Measurements from ENCODE around the gene APOC1. TPM values are rescaled to one million over a fixed set of nuclear protein-coding genes. Genes with fewer than 3 reads are reported as not detected.
A peak's percentile ranks its signal among the peaks of the same experiment; 100 is the strongest.

The APOC1 gene
- total RNA-seq, 1 experiment from 2014 or later, result 86.5 TPM

DNA sequence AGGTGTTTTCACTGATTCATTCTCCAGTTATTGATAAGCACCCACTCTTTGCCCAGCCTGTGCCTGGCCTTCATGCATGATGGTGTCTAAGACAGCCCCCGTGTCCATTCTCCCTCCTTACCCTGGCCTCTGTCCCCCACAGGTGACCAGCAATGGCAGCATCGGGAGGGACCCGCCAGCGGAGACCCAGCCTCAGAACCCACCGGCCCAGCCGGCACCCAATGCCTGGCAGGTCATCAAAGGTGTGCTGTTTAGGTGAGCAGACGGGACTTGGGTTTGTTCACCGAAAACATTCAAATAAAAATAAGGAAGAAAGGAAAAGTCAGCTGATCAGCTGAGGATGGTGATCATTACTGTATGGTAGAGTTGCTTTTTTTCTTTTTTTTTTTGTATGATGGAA, 47.4 kb downstream of the APOC1 start:
- POLR2A ChIA-PET, result no interaction called here
- ATAC-seq (no peak), DNase-seq (ENCODE audit: low spot score) (no peak)
- H3K27me3 Mint-ChIP-seq (ENCODE audit: low read depth), result no peaks in the 10 kb centered on the region
- no peak overlapping the region for H3K4me3 Mint-ChIP-seq
- CTCF ChIA-PET, result interaction anchor here (1.1 to 2.3 kb wide), 2 partner anchors 27 to 51 kb away, joined by 4 to 6 read pairs; no protein-coding TSS in a partner anchor
- no peaks in the 10 kb centered on the region for H3K9me3 Mint-ChIP-seq
- peaks cover 27% of the 10 kb centered on the region for H3K36me3 Mint-ChIP-seq
- TF ChIP-seq HMGA2 (CRISPR knock-in tag; IDR thresholded peaks at IDR 0.05) (no peak), MXD4 (CRISPR knock-in tag; IDR thresholded peaks at IDR 0.05; ENCODE audit: borderline replicate concordance) (no peak), NFE2L1 (CRISPR knock-in tag; IDR thresholded peaks at IDR 0.05) (no peak), FOXK1 (CRISPR knock-in tag; IDR thresholded peaks at IDR 0.05) (no peak), NFYB (CRISPR knock-in tag; conservative IDR thresholded peaks at IDR 0.05; ENCODE audit: low read depth) (no peak), MYBL2 (CRISPR knock-in tag; IDR thresholded peaks at IDR 0.05) (no peak), ZNF263 (CRISPR knock-in tag; IDR thresholded peaks at IDR 0.05; ENCODE audit: low read depth) (no peak), ZNF671 (CRISPR knock-in tag; IDR thresholded peaks at IDR 0.05) (no peak), CREM (CRISPR knock-in tag; IDR thresholded peaks at IDR 0.05) (no peak), ESRRA (CRISPR knock-in tag; IDR thresholded peaks at IDR 0.05; ENCODE audit: borderline replicate concordance) (no peak), NR3C1 (CRISPR knock-in tag; conservative IDR thresholded peaks at IDR 0.05; ENCODE audit: low read depth) (no peak), ZNF396 (CRISPR knock-in tag; IDR thresholded peaks at IDR 0.05; ENCODE audit: borderline replicate concordance) (no peak), CBFB (CRISPR knock-in tag; IDR thresholded peaks at IDR 0.05; ENCODE audit: low read depth) (no peak), ZNF317 (CRISPR knock-in tag; IDR thresholded peaks at IDR 0.05; ENCODE audit: borderline replicate concordance, low read depth) (no peak)
- TF ChIP-seq, protein P1, sequence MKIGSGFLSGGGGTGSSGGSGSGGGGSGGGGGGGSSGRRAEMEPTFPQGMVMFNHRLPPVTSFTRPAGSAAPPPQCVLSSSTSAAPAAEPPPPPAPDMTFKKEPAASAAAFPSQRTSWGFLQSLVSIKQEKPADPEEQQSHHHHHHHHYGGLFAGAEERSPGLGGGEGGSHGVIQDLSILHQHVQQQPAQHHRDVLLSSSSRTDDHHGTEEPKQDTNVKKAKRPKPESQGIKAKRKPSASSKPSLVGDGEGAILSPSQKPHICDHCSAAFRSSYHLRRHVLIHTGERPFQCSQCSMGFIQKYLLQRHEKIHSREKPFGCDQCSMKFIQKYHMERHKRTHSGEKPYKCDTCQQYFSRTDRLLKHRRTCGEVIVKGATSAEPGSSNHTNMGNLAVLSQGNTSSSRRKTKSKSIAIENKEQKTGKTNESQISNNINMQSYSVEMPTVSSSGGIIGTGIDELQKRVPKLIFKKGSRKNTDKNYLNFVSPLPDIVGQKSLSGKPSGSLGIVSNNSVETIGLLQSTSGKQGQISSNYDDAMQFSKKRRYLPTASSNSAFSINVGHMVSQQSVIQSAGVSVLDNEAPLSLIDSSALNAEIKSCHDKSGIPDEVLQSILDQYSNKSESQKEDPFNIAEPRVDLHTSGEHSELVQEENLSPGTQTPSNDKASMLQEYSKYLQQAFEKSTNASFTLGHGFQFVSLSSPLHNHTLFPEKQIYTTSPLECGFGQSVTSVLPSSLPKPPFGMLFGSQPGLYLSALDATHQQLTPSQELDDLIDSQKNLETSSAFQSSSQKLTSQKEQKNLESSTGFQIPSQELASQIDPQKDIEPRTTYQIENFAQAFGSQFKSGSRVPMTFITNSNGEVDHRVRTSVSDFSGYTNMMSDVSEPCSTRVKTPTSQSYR (CRISPR knock-in tag; IDR thresholded peaks at IDR 0.05), result no peak
- TF ChIP-seq, protein P2, sequence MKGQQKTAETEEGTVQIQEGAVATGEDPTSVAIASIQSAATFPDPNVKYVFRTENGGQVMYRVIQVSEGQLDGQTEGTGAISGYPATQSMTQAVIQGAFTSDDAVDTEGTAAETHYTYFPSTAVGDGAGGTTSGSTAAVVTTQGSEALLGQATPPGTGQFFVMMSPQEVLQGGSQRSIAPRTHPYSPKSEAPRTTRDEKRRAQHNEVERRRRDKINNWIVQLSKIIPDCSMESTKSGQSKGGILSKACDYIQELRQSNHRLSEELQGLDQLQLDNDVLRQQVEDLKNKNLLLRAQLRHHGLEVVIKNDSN (CRISPR knock-in tag; IDR thresholded peaks at IDR 0.05), result no peak
- TF ChIP-seq, protein P3, sequence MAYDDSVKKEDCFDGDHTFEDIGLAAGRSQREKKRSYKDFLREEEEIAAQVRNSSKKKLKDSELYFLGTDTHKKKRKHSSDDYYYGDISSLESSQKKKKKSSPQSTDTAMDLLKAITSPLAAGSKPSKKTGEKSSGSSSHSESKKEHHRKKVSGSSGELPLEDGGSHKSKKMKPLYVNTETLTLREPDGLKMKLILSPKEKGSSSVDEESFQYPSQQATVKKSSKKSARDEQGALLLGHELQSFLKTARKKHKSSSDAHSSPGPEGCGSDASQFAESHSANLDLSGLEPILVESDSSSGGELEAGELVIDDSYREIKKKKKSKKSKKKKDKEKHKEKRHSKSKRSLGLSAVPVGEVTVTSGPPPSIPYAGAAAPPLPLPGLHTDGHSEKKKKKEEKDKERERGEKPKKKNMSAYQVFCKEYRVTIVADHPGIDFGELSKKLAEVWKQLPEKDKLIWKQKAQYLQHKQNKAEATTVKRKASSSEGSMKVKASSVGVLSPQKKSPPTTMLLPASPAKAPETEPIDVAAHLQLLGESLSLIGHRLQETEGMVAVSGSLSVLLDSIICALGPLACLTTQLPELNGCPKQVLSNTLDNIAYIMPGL (CRISPR knock-in tag; IDR thresholded peaks at IDR 0.05), result no peak
- TF ChIP-seq, protein P4, sequence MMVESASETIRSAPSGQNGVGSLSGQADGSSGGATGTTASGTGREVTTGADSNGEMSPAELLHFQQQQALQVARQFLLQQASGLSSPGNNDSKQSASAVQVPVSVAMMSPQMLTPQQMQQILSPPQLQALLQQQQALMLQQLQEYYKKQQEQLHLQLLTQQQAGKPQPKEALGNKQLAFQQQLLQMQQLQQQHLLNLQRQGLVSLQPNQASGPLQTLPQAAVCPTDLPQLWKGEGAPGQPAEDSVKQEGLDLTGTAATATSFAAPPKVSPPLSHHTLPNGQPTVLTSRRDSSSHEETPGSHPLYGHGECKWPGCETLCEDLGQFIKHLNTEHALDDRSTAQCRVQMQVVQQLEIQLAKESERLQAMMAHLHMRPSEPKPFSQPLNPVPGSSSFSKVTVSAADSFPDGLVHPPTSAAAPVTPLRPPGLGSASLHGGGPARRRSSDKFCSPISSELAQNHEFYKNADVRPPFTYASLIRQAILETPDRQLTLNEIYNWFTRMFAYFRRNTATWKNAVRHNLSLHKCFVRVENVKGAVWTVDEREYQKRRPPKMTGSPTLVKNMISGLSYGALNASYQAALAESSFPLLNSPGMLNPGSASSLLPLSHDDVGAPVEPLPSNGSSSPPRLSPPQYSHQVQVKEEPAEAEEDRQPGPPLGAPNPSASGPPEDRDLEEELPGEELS (CRISPR knock-in tag; IDR thresholded peaks at IDR 0.05), result no peak
- TF ChIP-seq, protein P5, sequence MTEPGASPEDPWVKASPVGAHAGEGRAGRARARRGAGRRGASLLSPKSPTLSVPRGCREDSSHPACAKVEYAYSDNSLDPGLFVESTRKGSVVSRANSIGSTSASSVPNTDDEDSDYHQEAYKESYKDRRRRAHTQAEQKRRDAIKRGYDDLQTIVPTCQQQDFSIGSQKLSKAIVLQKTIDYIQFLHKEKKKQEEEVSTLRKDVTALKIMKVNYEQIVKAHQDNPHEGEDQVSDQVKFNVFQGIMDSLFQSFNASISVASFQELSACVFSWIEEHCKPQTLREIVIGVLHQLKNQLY (CRISPR knock-in tag; IDR thresholded peaks at IDR 0.05), result no peak
- H3K4me1 Mint-ChIP-seq, result peaks cover 4% of the 10 kb centered on the region; the same call in 1 of the 2 replicates
- no peak overlapping the region for H3K27ac Mint-ChIP-seq

GRCh38 chr19:44968118-44968517, 53.7 kb downstream of the APOC1 start:
- H3K9me3 Mint-ChIP-seq, result no peaks in the 10 kb centered on the region
- no peak overlapping the region for H3K4me3 Mint-ChIP-seq
- ATAC-seq (no peak), DNase-seq (ENCODE audit: low spot score) (no peak)
- ChIA-PET POLR2A (no interaction called here), CTCF (no interaction called here)
- no peaks in the 10 kb centered on the region for H3K4me1 Mint-ChIP-seq
- H3K36me3 Mint-ChIP-seq, result peaks cover 20% of the 10 kb centered on the region
- H3K27me3 Mint-ChIP-seq (ENCODE audit: low read depth), result no peaks in the 10 kb centered on the region
- peak overlapping the region; percentile 11; the same call in 1 of the 2 replicates for H3K27ac Mint-ChIP-seq
- TF ChIP-seq RELA (CRISPR knock-in tag; IDR thresholded peaks at IDR 0.05; ENCODE audit: borderline replicate concordance) (no peak), EMX1 (CRISPR knock-in tag; IDR thresholded peaks at IDR 0.05) (no peak), SP1 (CRISPR knock-in tag; conservative IDR thresholded peaks at IDR 0.05) (no peak), OVOL2 (CRISPR knock-in tag; IDR thresholded peaks at IDR 0.05; ENCODE audit: borderline replicate concordance) (no peak), ZBTB21 (CRISPR knock-in tag; IDR thresholded peaks at IDR 0.05; ENCODE audit: borderline replicate concordance) (no peak), SMAD4 (CRISPR knock-in tag; IDR thresholded peaks at IDR 0.05) (no peak), CDX4 (CRISPR knock-in tag; IDR thresholded peaks at IDR 0.05; ENCODE audit: borderline replicate concordance) (no peak), TEAD4 (CRISPR knock-in tag; IDR thresholded peaks at IDR 0.05) (no peak), TP53 (CRISPR knock-in tag; IDR thresholded peaks at IDR 0.05) (no peak)
- TF ChIP-seq, protein P6, sequence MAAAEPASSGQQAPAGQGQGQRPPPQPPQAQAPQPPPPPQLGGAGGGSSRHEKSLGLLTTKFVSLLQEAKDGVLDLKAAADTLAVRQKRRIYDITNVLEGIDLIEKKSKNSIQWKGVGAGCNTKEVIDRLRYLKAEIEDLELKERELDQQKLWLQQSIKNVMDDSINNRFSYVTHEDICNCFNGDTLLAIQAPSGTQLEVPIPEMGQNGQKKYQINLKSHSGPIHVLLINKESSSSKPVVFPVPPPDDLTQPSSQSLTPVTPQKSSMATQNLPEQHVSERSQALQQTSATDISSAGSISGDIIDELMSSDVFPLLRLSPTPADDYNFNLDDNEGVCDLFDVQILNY (CRISPR knock-in tag; IDR thresholded peaks at IDR 0.05), result no peak
